Lung microvascular endothelial cell (primary cell): ENCODE measurements around the gene LTA. TPM values are rescaled to one million over a fixed set of nuclear protein-coding genes. Genes with fewer than 3 reads are reported as not detected.
A peak's percentile ranks its signal among the peaks of the same experiment; 100 is the strongest.

Experiments used
- DNase-seq, 2 donors: peaks; one replicate each; pipeline versions ENCODE4 v3.0.0 to v3.0.0-alpha.2; 2010; ENCODE audit warnings: low read depth in 2 of 2
- total RNA-seq: library from RNA; depleted of rRNA; stranded (reverse); fragments of >200 nt; gene quantifications from 2 replicates; pipeline ENCODE4 v1.2.1, GENCODE V29; 2014

LTA gene
- total RNA-seq, 1 donor from 2014 or later = not detected

GRCh38 chr6:31569861-31570536 lies 2.1 kb upstream of the LTA start:
- DNase-seq = no peak

DNA sequence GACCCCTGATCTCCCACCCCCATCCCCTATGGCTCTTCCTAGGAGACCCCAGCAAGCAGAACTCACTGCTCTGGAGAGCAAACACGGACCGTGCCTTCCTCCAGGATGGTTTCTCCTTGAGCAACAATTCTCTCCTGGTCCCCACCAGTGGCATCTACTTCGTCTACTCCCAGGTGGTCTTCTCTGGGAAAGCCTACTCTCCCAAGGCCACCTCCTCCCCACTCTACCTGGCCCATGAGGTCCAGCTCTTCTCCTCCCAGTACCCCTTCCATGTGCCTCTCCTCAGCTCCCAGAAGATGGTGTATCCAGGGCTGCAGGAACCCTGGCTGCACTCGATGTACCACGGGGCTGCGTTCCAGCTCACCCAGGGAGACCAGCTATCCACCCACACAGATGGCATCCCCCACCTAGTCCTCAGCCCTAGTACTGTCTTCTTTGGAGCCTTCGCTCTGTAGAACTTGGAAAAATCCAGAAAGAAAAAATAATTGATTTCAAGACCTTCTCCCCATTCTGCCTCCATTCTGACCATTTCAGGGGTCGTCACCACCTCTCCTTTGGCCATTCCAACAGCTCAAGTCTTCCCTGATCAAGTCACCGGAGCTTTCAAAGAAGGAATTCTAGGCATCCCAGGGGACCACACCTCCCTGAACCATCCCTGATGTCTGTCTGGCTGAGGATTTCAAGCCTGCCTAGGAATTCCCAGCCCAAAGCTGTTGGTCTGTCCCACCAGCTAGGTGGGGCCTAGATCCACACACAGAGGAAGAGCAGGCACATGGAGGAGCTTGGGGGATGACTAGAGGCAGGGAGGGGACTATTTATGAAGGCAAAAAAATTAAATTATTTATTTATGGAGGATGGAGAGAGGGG lies 1.4 kb downstream of the LTA start:
- no peak for DNase-seq

GRCh38 chr6:31574106-31575061 lies 2.3 kb downstream of the LTA start:
- DNase-seq = no peak

GRCh38 chr6:31575335-31575901 lies 3.3 kb downstream of the LTA start, which contains the start of gene TNF:
TNF (plus strand) TSS chr6:31575565; CDS start chr6:31575742, 177 bp downstream.
- DNase-seq = no peak

GRCh38 chr6:31575952-31576685 lies 4.0 kb downstream of the LTA start:
- no peak for DNase-seq

- no peak for DNase-seq
These were observed 4.9 kb downstream of the LTA start for GRCh38 chr6:31576897-31577578.

GRCh38 chr6:31577579-31577966 lies 5.5 kb downstream of the LTA start:
- no peak for DNase-seq

DNA sequence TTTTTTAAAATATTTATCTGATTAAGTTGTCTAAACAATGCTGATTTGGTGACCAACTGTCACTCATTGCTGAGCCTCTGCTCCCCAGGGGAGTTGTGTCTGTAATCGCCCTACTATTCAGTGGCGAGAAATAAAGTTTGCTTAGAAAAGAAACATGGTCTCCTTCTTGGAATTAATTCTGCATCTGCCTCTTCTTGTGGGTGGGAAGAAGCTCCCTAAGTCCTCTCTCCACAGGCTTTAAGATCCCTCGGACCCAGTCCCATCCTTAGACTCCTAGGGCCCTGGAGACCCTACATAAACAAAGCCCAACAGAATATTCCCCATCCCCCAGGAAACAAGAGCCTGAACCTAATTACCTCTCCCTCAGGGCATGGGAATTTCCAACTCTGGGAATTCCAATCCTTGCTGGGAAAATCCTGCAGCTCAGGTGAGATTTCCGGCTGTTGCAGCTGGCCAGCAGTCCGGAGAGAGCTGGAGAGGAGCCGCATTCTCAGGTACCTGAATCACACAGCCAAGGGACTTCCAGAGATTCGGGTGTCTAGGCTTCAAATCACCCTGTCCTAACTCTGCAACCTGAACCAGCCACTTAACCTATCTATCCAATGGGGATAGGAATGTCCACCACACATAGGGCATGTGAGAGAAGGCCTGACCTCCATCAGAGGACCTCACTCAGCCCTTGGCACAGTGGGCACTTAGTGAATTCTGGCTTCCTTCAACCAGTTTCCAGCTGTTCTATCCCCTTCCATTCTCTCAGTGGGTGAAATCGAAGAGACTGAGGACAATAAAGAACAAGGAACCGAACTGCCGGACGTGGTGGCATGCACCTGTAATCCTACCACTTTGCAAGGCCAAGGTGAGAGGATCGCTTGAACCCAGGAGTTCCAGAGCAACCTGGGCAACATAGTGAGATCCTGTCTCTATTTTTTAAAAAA lies 6.4 kb downstream of the LTA start:
- peak; percentile 11 to 23 for DNase-seq

DNA sequence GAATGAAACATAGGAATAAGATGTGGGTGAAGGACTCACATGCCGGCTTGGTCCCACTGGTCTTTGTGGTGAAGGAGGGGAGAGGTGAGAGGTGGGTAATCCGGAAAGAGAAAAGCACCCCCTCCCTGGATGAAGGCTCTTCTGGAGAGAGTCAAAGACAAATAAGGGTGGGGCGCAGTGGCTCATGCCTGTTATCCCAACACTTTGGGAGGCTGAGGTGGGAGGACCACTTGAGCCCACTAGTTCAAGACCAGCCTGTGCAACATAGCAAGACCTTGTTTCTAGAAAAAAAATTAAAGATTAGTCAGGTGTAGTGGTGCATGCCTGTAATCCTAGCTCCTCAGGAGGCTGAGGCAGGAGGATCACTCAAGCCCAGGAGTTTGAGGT lies 7.0 kb downstream of the LTA start:
- no peak for DNase-seq

DNA sequence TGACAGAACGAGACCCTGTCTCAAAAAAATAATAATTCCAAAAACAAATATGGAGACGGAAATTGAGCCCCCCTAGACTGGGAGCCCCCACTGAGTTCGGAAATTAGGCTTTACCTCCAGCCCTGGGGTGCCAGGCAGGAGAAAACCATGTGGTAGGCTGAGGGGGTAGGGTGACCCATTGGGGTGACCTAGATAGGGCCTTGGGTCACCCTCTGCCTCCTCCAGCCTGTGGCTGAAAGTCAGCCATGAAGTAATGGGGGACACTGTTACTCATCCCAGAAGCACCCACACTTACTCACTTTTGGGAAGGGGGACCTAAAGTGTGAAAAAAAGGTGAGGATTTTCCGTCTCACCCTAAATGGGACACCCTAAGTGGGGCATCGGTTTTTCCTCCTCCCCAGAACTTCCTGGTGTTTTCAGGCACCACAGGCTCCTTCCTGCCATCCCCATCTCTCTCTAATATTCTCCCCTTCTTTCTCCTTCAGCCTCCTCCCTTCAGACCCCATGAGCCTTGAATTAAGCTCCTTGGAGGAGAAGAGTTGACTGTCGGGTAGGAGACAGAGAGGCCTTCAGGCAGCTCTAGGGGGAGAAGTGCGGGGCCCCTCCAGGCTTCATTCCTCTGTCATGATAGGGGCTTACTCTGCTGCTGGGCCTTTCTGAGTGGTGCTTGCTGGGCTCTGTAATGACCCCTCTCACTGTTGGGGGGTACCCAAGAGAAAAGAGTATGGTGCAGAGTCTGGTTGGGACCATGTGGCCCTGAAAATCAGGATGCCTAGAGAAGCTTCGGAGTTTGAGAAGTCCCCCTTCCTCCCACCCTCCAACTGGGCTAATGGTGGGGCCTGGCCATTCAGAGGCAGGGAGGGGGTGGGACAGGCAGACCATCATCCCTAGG lies 7.7 kb downstream of the LTA start:
- no peak for DNase-seq

DNA sequence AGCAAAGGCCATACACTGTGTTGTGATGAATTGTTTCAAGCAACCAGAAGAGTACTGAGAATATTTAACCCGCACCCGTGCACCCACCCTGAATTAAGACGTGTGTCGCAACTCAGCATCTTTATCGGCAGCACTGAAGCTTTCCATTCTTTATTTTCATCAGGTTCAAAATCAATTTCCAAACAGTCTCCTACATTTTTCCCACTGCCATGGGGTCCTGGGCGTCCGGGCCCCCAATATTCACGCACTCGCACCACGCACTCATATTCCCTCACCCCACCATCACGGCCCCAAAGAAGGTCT lies 8.3 kb downstream of the LTA start:
- no peak for DNase-seq

DNA sequence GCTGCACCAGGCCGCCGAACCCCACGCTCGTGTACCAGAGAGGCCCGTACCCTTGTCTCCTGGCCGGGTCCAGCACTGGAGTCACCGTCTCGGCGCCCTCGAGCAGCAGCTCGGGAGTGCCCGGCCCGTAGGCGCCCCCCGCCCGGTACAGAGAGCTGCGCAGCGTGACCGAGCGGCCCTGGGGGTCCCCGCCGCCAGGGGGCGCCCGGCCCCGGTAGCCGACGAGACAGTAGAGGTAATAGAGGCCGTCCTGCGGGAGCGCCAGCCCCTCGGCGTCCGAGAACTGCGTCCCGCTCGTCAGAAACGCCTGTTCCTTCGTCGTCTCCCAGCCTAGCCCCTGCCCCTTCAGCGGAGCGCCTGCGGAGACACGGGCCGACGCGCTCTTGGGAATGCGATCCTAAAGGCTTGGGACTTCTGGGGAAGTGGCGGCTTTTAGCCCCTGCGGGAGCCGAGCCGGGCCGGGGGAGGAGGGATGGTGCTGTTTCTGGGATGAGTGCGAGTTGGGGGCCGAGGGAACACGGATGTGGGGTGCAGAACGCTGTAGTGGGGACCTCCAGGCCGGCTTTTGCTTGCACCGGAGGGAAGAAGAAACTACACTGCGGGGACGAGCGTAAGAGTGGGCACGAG lies 8.8 kb downstream of the LTA start:
- DNase-seq = peak; percentile 87 to 88

GRCh38 chr6:31581434-31582229 lies 9.5 kb downstream of the LTA start:
- DNase-seq = peak in 1 of 2 donors; percentile 8

DNA sequence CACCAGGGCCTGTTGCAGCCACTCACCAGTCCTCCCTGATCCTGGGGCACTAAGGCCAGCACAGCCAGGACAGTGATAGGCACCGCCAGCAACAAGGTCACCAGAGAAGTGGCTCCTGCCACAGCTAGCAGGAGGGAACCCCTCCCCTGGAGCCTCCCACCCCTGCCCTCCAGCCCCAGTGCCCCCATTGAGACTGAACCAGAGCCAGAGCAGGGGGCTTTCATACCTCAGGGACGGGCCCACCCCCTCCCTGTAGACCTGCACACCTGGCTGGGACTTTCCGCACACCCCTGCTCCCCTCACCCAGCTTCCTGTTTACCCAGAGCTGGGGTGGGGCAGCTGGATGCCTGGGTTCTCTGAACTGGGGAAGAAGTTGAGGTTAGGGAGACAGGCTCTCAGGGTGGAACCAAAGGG lies 10.1 kb downstream of the LTA start, which contains the start of gene LTB:
TSS of gene LTB (minus strand) at position 195 of the 414 bp plus-strand sequence. CDS start at position 188, 7 bp downstream.
- DNase-seq = no peak

DNA sequence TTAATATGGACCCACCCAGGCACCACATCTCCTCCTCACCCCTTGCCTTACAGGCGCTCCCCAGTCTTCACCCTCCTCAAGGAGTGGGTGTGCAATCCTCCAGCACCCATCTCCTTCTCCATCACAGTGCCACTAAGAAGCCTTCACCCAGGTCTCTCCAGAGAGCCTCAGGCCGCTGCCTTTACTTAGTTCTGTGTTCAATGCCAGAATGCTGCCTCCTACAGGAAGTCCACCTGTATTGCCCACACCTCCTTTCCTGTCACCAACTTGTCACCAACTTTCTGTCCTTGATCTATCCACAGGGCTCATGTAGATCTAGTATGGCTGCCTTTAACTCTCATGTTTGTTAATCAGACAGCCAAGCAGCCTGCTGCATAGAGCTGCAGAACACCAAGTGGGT lies 13.4 kb downstream of the LTA start:
- peak; percentile 11 to 30 for DNase-seq

DNA sequence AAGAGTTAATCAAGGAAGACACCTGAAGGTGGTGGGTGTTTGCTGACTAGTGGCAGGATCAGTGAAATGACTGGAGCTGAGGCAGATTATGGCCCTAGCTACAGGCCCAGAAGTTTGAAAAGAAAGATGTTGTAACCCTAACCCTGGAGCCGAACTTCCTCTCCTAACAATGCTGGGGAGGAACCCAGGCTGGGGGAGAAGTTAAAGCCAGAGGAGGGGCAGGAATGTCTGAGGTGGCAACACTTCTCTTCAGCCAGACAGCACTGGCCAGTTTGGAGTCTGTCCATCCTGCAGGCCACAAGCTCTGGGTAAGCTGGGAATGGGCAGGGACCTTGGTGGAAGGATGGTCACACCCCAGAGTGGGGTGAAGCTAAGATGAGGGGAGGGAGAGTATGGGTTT lies 13.9 kb downstream of the LTA start, which contains the start of gene LST1:
TSS of gene LST1 (plus strand) at position 270 of the 400 bp plus-strand sequence. CDS start 1,023 bp downstream, outside the sequence.
- no peak for DNase-seq
